SIG-M5 treated with dmso at 0.1 percent for 504 hours (cell line): Measurements from ENCODE around the gene NRP1.

Experiments
- DNase-seq: peaks from one replicate; lab custom pipeline; 2025; ENCODE audit not compliant: unreplicated experiment; lab: John Stamatoyannopoulos, UW

The NRP1 gene

GRCh38 chr10:33267708-33268107, 66.8 kb downstream of the NRP1 start:
- no peak for DNase-seq

- DNase-seq: no peak
These were observed 68.8 kb downstream of the NRP1 start for GRCh38 chr10:33265621-33266020.

GRCh38 chr10:33263453-33263852, 71.0 kb downstream of the NRP1 start:
- DNase-seq: no peak

- no peak for DNase-seq
These were observed 71.6 kb downstream of the NRP1 start for GRCh38 chr10:33262871-33263270.

- no peak for DNase-seq
These were observed 73.9 kb downstream of the NRP1 start for GRCh38 chr10:33260403-33261149.

- DNase-seq: no peak
These were observed 75.5 kb downstream of the NRP1 start for GRCh38 chr10:33258967-33259366.

- DNase-seq: no peak
These were observed 76.9 kb downstream of the NRP1 start for GRCh38 chr10:33257439-33258080.

GRCh38 chr10:33256458-33256857, 78.0 kb downstream of the NRP1 start:
- DNase-seq: no peak

GRCh38 chr10:33254556-33255160, 79.8 kb downstream of the NRP1 start:
- no peak for DNase-seq

- DNase-seq: no peak
These were observed 81.1 kb downstream of the NRP1 start for GRCh38 chr10:33253411-33253810.

GRCh38 chr10:33252794-33253203, 81.7 kb downstream of the NRP1 start:
- no peak for DNase-seq

- no peak for DNase-seq
These were observed 82.1 kb downstream of the NRP1 start for GRCh38 chr10:33252324-33252723.

GRCh38 chr10:33249659-33250345, 84.7 kb downstream of the NRP1 start:
- DNase-seq: no peak

GRCh38 chr10:33249137-33249536, 85.3 kb downstream of the NRP1 start:
- DNase-seq: no peak

- DNase-seq: peak; percentile 41
These were observed 85.8 kb downstream of the NRP1 start for GRCh38 chr10:33248638-33249037.

GRCh38 chr10:33247221-33247922, 87.1 kb downstream of the NRP1 start:
- no peak for DNase-seq

- DNase-seq: no peak
These were observed 89.1 kb downstream of the NRP1 start for GRCh38 chr10:33245343-33245742.

GRCh38 chr10:33244354-33244967, 90.0 kb downstream of the NRP1 start:
- no peak for DNase-seq

- no peak for DNase-seq
These were observed 90.8 kb downstream of the NRP1 start for GRCh38 chr10:33243703-33244102.

GRCh38 chr10:33242931-33243330, 91.5 kb downstream of the NRP1 start:
- no peak for DNase-seq

GRCh38 chr10:33241351-33241750, 93.1 kb downstream of the NRP1 start:
- DNase-seq: no peak
